ENCODE results near the gene SBF2.

SBF2 gene

GRCh38 chr11:10125522-10126133 lies 168.4 kb downstream of the SBF2 start:
- DNase-seq (ENCODE audit: low spot score): no peak
- in situ Hi-C loops (cut with MboI; ENCODE audit: low pct_unique_long_range_greater_than_20kb, low sequenced_read_pairs, unreplicated experiment): no loop called here
- TF ChIP-seq CTCF (IDR thresholded peaks at IDR 0.05; ENCODE audit: extremely low read depth, insufficient read depth, missing control alignments): no peak

GRCh38 chr11:10122326-10123197 lies 171.5 kb downstream of the SBF2 start:
- no peak for TF ChIP-seq CTCF (IDR thresholded peaks at IDR 0.05; ENCODE audit: extremely low read depth, insufficient read depth, missing control alignments)
- no peak for DNase-seq (ENCODE audit: low spot score)
- in situ Hi-C loops (cut with MboI; ENCODE audit: low pct_unique_long_range_greater_than_20kb, low sequenced_read_pairs, unreplicated experiment): no loop called here

- TF ChIP-seq CTCF (IDR thresholded peaks at IDR 0.05; ENCODE audit: extremely low read depth, insufficient read depth, missing control alignments): no peak
- no peak for DNase-seq (ENCODE audit: low spot score)
- in situ Hi-C loops (cut with MboI; ENCODE audit: low pct_unique_long_range_greater_than_20kb, low sequenced_read_pairs, unreplicated experiment): no loop called here
Measured at GRCh38 chr11:10118865-10119264, 175.2 kb downstream of the SBF2 start.

- no peak for TF ChIP-seq CTCF (IDR thresholded peaks at IDR 0.05; ENCODE audit: extremely low read depth, insufficient read depth, missing control alignments)
- no peak for DNase-seq (ENCODE audit: low spot score)
- in situ Hi-C loops (cut with MboI; ENCODE audit: low pct_unique_long_range_greater_than_20kb, low sequenced_read_pairs, unreplicated experiment): no loop called here
Measured at GRCh38 chr11:10117709-10118351, 176.2 kb downstream of the SBF2 start.

GRCh38 chr11:10116588-10116987 lies 177.4 kb downstream of the SBF2 start:
- in situ Hi-C loops (cut with MboI; ENCODE audit: low pct_unique_long_range_greater_than_20kb, low sequenced_read_pairs, unreplicated experiment): no loop called here
- no peak for DNase-seq (ENCODE audit: low spot score)
- TF ChIP-seq CTCF (IDR thresholded peaks at IDR 0.05; ENCODE audit: extremely low read depth, insufficient read depth, missing control alignments): no peak

DNA sequence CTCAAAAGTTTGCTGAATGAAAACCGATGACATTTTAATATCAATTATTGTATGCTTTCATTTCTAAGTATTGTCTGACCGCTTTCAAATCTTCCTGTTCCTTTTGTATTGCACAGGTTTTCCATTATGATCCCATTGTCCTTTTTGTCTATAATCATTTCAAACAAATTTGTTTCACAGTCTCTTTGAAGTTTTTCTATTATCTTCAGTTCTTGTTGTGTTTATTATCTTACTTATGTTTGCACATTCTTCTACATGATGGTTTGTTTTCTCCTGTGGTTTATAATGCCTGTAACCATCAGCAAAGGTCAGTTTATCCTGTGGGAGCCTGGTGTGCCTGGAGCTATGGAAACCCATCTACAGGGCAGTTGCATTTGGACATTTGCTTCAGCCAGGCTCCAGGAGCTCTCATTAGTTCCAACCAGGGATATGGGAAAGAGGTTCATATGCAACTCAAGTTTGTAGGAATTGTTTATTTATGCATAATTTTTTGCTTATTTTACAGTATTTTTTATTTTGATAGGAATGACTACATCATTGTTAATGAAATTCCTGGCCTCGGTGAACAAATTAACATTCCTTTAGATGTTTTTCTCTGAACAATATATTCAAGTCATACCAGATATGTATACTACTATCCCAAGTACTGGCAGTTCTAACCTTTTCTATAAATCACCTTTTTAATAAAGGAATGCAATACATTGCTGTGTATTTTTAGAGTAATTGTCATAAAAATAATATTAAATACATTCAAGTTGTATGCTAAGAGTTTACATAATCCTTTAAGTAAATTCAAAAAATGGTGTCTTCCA lies 179.2 kb downstream of the SBF2 start:
- TF ChIP-seq CTCF (IDR thresholded peaks at IDR 0.05; ENCODE audit: extremely low read depth, insufficient read depth, missing control alignments): no peak
- in situ Hi-C loops (cut with MboI; ENCODE audit: low pct_unique_long_range_greater_than_20kb, low sequenced_read_pairs, unreplicated experiment): no loop called here
- DNase-seq (ENCODE audit: low spot score): no peak

Data from GM13977 (cell line).